Measurements from ENCODE around the gene CABLES1. TPM values are rescaled to one million over a fixed set of nuclear protein-coding genes. Genes with fewer than 3 reads are reported as not detected.

CABLES1 gene
- total RNA-seq, 4 donors from 2014 or later: 1.5 to 11.9 (median 6.1) TPM

DNA sequence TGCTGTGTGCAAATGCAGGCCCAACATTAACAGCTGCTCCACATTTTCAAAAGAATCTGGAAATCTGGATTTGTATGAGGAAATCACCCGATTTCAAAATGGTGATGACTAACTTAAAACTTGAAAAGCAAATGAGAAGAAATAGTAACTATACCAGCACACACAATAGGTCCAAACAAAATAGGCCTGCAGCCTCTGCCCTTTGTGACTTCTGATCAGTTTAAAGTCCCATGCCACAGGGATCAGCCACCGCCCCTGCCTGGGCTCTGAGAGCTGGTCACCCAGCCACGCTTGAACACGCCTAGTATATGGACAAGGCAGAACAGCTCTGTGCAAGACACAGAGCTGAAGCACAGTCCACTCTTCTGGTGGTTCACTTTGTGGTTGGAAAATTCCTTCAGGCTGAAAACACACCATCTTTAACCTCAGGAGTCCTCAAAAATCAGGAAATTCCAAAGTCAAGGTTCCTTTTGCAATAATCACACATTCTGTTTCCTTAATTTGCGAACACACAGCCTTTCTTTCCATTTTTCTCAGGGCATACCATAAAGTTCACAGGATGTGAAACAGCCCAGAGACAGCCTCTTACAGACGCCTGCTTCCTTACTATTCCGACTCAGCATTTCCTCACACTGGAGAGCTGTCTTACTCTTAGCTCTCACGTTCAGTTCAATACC, 167.7 kb downstream of the CABLES1 start:
- 52 to 84% methylated on average over 5 to 8 of the region's 8 CpGs for WGBS, 2 donors (ENCODE audit: low coverage in 1 of 2)
- no peak overlapping the region for H3K27ac ChIP-seq

DNA sequence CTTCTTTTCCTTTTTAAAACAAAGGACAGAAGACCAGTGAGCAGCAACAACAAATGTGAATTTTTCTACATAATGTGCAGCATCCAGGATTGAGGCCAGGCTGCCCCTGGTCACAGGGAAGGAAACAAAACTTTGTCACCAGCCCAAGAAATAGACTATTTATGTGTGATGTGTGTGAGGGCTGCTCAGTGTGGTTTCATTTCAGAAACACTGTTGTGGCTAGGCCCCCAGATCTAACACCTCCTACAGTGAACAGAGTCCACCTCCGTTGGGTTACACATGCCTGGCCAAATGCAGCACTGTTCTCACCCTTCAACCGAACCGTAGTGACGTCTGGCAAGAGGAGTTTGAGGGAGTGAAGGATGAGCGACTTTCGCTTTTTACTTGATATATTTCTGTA, 171.5 kb downstream of the CABLES1 start:
- in situ Hi-C loops (cut with MboI; ENCODE audit: low pct_ligation_motif_present in 1 of 4, low pct_unique_long_range_greater_than_20kb in 1 of 4, low sequenced_read_pairs in 3 of 4): no loop called here
- intact Hi-C loops (cut with DNase I; ENCODE audit: low total_unique reads): no loop called here
- no peak for DNase-seq
- Histone ChIP-seq H3K27me3 (no peaks in the 10 kb centered on the region), H3K4me1 (no peaks in the 10 kb centered on the region), H3K4me3 (no peak overlapping the region), H3K9me3 (no peaks in the 10 kb centered on the region), H3K27ac (no peak overlapping the region), H3K36me3 (no peaks in the 10 kb centered on the region)
- no peak for TF ChIP-seq POLR2A (IDR thresholded peaks at IDR 0.05)
- TF ChIP-seq, protein P1, sequence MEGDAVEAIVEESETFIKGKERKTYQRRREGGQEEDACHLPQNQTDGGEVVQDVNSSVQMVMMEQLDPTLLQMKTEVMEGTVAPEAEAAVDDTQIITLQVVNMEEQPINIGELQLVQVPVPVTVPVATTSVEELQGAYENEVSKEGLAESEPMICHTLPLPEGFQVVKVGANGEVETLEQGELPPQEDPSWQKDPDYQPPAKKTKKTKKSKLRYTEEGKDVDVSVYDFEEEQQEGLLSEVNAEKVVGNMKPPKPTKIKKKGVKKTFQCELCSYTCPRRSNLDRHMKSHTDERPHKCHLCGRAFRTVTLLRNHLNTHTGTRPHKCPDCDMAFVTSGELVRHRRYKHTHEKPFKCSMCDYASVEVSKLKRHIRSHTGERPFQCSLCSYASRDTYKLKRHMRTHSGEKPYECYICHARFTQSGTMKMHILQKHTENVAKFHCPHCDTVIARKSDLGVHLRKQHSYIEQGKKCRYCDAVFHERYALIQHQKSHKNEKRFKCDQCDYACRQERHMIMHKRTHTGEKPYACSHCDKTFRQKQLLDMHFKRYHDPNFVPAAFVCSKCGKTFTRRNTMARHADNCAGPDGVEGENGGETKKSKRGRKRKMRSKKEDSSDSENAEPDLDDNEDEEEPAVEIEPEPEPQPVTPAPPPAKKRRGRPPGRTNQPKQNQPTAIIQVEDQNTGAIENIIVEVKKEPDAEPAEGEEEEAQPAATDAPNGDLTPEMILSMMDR (IDR thresholded peaks at IDR 0.05): no peak
- 79 to 90% methylated on average over 5 to 6 of the region's 6 CpGs for WGBS, 2 donors (ENCODE audit: low coverage in 1 of 2)

More for the DNA sequence above, 167.7 kb downstream of the CABLES1 start:
- Histone ChIP-seq H3K36me3 (no peaks in the 10 kb centered on the region), H3K4me1 (no peaks in the 10 kb centered on the region), H3K9me3 (no peaks in the 10 kb centered on the region), H3K27me3 (no peaks in the 10 kb centered on the region), H3K4me3 (no peak overlapping the region)
- no peak for DNase-seq
- intact Hi-C loops (cut with DNase I; ENCODE audit: low total_unique reads): no loop called here
- no peak for TF ChIP-seq EP300 (IDR thresholded peaks at IDR 0.05; ENCODE audit: low read depth)
- no peak for TF ChIP-seq POLR2AphosphoS5 (IDR thresholded peaks at IDR 0.05)
- TF ChIP-seq, protein P1 (IDR thresholded peaks at IDR 0.05): no peak
- no peak for TF ChIP-seq POLR2A (IDR thresholded peaks at IDR 0.05)
- in situ Hi-C loops (cut with MboI; ENCODE audit: low pct_ligation_motif_present in 1 of 4, low pct_unique_long_range_greater_than_20kb in 1 of 4, low sequenced_read_pairs in 3 of 4): no loop called here

DNA sequence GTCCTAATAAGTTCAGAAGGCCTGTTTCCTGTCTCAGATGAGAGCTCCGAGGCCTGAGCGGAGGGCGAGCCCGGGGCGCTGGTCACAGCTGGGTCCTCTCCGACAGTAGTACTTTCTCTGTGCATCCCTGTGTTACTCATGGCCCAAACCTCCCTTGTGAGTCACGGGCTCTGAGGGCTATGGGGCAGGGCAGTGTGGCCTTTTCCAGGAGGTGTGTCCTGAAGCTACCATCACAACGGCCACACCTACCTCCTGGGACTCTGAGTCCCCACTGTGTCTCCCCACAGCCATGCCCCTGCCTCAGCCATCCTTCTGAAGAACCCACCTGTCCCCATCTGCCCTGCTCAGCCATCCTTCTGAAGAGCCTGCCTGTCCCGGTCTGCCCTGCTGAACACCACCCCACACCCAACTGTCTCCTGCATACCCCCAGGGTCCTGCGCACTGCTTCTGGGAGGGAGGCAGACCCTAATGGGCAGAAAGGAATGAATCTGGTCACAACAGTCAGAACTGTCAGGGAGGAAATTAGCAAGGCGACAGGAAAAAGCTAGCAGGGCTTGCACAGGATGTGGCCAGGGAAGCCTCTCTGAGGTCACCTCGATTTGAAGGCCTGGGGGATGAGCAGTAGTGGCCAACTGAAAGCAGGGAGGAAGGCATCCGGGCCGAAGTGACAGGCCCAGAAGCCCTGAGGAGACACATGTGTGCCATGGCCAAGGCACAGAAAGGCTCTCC, 172.4 kb downstream of the CABLES1 start:
- TF ChIP-seq POLR2A (IDR thresholded peaks at IDR 0.05) (no peak), EP300 (IDR thresholded peaks at IDR 0.05; ENCODE audit: low read depth) (no peak), POLR2AphosphoS5 (IDR thresholded peaks at IDR 0.05) (no peak)
- TF ChIP-seq, protein P1 (IDR thresholded peaks at IDR 0.05): no peak
- no peak for DNase-seq
- intact Hi-C loops (cut with DNase I; ENCODE audit: low total_unique reads) (no loop called here), in situ Hi-C loops (cut with MboI; ENCODE audit: low pct_ligation_motif_present in 1 of 4, low pct_unique_long_range_greater_than_20kb in 1 of 4, low sequenced_read_pairs in 3 of 4) (no loop called here)
- no peaks in the 10 kb centered on the region for H3K27me3 ChIP-seq
- H3K9me3 ChIP-seq: no peaks in the 10 kb centered on the region
- WGBS, 2 donors (ENCODE audit: low coverage in 1 of 2): 71 to 100% methylated on average over 1 to 9 of the region's 14 CpGs
- no peak overlapping the region for H3K27ac ChIP-seq
- no peaks in the 10 kb centered on the region for H3K4me1 ChIP-seq
- H3K4me3 ChIP-seq: no peak overlapping the region
- no peaks in the 10 kb centered on the region for H3K36me3 ChIP-seq

Other genes with a start within 250 kb of the CABLES1 start
- 10 to 100 TPM; 20.7 to 44.1 (median 38.6) TPM for gene RBBP8, start 202.2 kb upstream of the CABLES1 start, total RNA-seq

Data from transverse colon (tissue), 4 donors.